Ureter (tissue), 1 donor: ENCODE results near the gene KASH5. TPM values are rescaled to one million over a fixed set of nuclear protein-coding genes. Genes with fewer than 3 reads are reported as not detected.

ENCODE experiments used
- DNase-seq: peaks from one replicate; pipeline ENCODE4 v3.0.0-alpha.2; 2020; ENCODE audit warnings: low spot score
- total RNA-seq: library from RNA; stranded (reverse); gene quantifications from one replicate; pipeline ENCODE4 v1.2.4, GENCODE V29; 2023
- donor health status: DM: yes; HTN: yes; CAD: no.

KASH5 gene
- not detected for total RNA-seq

GRCh38 chr19:49387936-49388372, at the start of gene KASH5:
KASH5 (plus strand) TSS chr19:49388249; CDS start chr19:49390884, 2,635 bp downstream.
- peak; percentile 76 for DNase-seq

- peak; percentile 90 for DNase-seq
These were observed 49.3 kb upstream of the KASH5 start for GRCh38 chr19:49338691-49339300.

GRCh38 chr19:49339301-49340068, 48.6 kb upstream of the KASH5 start:
- peak; percentile 90 for DNase-seq

GRCh38 chr19:49340069-49340864, 47.8 kb upstream of the KASH5 start:
- DNase-seq: peak; percentile 81

- no peak for DNase-seq
These were observed 47.0 kb upstream of the KASH5 start for GRCh38 chr19:49340865-49341718.

GRCh38 chr19:49342291-49342721, 45.7 kb upstream of the KASH5 start:
- no peak for DNase-seq

- DNase-seq: no peak
These were observed 44.9 kb upstream of the KASH5 start for GRCh38 chr19:49343123-49343522.

GRCh38 chr19:49344505-49345423, 43.3 kb upstream of the KASH5 start:
- no peak for DNase-seq

GRCh38 chr19:49347191-49347590, 40.9 kb upstream of the KASH5 start:
- DNase-seq: no peak

GRCh38 chr19:49347835-49348234, 40.2 kb upstream of the KASH5 start:
- DNase-seq: no peak

GRCh38 chr19:49348305-49349189, 39.5 kb upstream of the KASH5 start:
- no peak for DNase-seq

GRCh38 chr19:49349567-49349966, 38.5 kb upstream of the KASH5 start:
- DNase-seq: no peak

GRCh38 chr19:49355909-49356353, 32.1 kb upstream of the KASH5 start:
- DNase-seq: no peak

GRCh38 chr19:49356382-49356781, 31.7 kb upstream of the KASH5 start:
- no peak for DNase-seq

GRCh38 chr19:49357186-49357585, 30.9 kb upstream of the KASH5 start:
- no peak for DNase-seq

- no peak for DNase-seq
These were observed 27.9 kb upstream of the KASH5 start for GRCh38 chr19:49359851-49360820.

- peak; percentile 86 for DNase-seq
These were observed 26.5 kb upstream of the KASH5 start for GRCh38 chr19:49361438-49362047.
